Measurements from ENCODE around the gene TOR2A.
A peak's percentile ranks its signal among the peaks of the same experiment; 100 is the strongest.
"Not testable (repeated sequence)": the region's sequence is repeated elsewhere in the genome, so short reads cannot be mapped to it uniquely, and the experiment has no call there.

TOR2A gene

DNA sequence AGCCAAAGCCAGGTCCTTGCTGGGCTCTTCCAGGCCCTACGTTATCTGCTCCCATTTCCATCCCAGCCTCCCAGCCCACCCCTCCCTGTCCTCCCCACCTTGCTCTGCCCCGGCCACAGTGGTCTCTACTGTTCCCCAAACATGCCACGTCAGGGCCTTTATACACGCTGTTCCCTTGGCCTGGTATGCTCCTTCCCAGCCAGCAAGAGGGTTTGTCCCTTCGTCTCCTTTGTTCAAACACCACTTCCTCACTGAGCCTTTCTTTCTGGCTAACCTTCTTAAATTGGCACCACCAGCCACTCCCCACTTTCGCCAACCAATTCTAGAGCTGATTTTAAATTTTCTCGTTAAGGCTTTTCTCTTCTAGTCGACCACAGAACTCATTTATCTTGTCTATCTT is 33.6 kb upstream of the TOR2A start:
- no peak for DNase-seq (ENCODE audit: low spot score)

DNA sequence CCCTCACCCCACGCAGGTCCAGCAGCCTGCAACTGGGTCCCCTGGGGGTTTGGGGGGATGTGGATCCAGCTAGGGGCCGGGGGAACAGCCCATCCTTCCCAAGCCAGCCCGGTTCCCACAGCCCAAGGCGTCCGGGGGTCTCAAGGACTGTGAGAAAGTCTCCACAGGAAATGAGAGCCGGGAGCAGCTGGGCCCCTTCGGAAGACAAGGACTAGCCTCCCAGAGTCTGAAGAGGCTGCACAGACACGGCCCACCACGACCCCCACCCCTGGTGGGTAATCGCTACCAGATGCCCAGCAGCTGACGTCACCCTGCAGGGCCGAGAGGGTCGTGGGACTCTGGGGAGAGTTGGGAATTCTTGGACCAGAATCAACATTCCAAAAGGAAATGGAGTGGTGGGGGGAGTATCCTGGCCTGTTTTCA is 32.8 kb upstream of the TOR2A start:
- DNase-seq (ENCODE audit: low spot score) = no peak

DNA sequence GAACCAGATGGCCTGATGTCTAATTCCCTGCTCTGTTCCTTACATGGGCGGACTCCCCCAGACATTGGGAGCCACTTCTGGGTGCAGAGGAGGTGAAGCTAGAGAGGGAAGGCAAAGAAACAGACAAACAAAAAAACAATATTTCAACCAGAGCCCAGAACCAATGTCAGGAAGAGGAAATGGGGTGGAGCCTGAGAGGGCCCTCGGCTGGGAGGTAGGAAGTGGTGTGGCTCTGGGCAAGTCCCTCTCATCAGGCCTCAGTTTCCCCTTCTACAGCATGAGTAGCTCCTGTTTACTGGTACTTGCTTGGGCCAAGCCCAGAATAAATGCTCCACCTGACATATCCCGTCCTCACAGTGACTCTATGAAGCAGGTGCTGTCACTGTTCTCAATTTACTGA is 32.3 kb upstream of the TOR2A start:
- no peak for DNase-seq (ENCODE audit: low spot score)

- DNase-seq (ENCODE audit: low spot score) = no peak
Observed at GRCh38 chr9:127765418-127765817, 30.3 kb upstream of the TOR2A start.

GRCh38 chr9:127763918-127764384 is 28.9 kb upstream of the TOR2A start:
- no peak for DNase-seq (ENCODE audit: low spot score)

GRCh38 chr9:127762111-127762676 is 27.1 kb upstream of the TOR2A start:
- no peak for DNase-seq (ENCODE audit: low spot score)

GRCh38 chr9:127761491-127761956 is 26.4 kb upstream of the TOR2A start:
- DNase-seq (ENCODE audit: low spot score) = no peak

DNA sequence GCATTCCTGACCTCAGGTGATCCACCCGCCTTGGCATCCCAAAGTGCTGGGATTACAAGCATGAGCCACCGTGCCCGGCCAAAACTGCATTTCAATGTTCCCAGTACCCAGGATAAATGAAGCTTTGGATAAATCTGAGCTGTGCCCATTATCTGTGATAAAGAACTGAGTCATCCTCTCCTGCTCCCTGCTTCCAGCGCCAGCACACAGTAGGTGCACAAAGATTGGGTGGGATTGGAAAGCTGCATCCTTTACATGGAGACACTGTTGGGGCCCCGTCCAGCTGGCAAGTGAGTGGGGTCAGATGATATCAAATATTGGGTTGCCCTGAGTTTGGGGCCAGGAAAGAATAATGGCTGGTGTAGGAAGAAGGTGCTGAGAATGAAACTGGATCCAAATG is 26.0 kb upstream of the TOR2A start:
- DNase-seq (ENCODE audit: low spot score) = no peak

DNA sequence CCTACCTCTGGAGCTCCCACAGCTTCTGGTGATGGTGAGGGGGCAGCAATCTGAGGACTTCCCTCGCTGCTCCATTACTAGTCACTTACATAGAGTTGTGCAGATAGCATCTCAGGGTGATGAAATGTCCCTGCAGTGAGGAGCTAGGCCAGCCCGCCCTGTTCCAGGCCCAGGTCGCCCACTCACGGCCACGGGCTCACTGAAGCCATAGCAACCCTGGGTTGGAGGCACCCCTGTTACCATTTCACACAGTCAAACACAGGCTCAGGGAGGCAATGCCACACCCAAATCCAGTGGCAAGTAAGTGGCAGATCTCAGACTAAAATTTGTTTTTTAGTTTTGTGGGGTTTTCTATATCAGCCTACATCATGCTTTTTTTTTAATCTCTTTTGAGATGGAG is 23.7 kb upstream of the TOR2A start:
- DNase-seq (ENCODE audit: low spot score) = no peak

- not testable (repeated sequence) for DNase-seq (ENCODE audit: low spot score)
Observed at GRCh38 chr9:127756776-127757175, 21.7 kb upstream of the TOR2A start.

DNA sequence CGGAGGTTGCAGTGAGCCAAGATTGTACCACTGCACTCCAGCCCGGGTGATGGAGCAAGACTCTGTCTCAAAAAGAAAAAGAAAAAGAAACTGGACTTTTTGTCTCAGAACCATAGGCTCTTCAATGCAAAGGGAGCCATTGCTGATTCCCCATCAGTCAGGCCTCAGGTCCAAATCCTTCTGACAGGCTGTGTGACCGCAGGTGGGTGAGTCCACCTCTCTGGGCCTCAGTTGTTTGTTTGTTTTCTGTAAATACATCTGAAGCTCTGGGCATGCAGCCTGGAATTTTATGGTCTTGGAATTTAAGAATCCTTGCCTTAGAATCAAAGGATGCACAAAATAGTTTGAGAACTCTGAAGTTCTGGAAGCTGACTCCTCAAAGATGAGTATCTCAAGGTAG is 21.1 kb upstream of the TOR2A start:
- DNase-seq (ENCODE audit: low spot score) = no peak

- no peak for DNase-seq (ENCODE audit: low spot score)
Observed at GRCh38 chr9:127755061-127756060, 20.3 kb upstream of the TOR2A start.

GRCh38 chr9:127754099-127755060 is 19.3 kb upstream of the TOR2A start:
- DNase-seq (ENCODE audit: low spot score) = no peak

DNA sequence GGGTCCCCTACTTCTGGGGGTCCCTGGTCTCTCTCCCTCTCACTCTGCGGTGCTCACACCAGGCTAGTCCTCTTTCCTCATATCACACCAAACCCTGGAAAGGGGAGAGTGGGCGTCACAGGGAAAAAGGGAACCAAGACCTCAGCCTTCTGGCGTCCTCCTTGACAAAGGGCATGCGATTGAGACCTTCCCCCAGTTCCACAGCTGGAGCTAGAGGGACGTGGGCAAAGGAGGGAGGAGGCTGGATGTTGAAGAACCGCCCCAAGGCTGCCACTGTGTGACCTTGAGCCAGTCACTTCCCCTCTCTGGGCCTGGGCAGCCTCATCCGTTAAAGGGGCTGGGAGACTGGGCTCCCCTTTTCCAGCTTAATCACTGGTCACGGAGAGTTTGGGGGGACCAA is 18.5 kb upstream of the TOR2A start:
- no peak for DNase-seq (ENCODE audit: low spot score)

DNA sequence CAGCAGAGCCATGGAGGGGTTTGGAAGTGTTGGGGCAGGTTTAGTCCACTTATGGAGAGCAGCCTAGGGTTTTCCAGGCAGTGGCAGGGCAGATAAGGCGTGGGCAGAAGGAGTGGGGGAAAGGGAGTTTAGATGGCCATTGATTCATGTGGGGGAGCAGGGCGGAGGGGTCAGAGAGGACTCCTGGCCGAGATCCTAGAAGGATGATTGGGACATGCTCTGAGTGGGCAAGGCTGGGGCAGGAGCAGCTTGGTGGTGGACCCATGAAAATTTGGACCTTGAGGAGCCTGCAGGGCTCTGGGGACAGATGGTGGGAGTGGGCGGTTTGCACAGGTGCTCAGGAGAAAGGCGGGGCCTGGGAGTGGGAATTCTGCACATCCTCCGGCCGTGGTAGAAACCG is 18.1 kb upstream of the TOR2A start:
- DNase-seq (ENCODE audit: low spot score) = no peak

DNA sequence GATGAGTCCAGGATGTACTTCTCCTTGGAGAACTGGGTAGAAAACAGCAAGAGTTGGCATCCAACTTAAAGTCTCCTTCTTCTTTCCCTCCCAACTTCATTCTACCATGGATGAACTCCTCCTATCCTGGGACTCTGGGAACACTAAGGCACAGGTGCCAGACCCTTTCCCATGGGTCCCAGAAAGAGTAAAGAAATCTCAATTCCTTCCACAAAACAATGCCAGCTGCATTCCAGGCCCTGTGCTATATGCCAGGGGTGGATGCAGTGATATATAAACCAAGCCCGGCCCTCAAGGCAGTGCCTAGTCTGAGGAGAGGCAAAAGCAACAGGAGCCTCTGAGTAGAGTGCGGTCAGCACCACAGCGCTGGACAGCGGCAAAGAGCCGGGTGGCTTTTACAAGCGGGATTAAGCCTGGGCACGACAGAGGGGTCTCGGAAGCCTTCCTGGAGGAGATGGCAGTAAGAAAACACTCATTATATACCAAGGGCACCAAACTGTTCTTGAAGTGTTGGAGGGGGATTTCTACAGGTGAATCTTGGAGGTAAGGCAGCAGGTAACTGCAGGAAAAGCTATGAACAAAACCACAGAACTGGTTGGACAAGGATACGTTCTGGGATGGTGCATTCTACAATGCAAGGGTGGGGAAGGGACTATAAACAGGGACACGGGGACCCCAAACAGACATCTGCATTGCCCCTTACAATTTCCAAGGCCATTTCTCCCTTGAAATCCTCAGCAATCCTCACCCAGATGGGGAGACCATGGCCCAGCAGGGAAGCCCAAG is 16.4 kb upstream of the TOR2A start:
- peak; percentile 21 for DNase-seq (ENCODE audit: low spot score)

DNA sequence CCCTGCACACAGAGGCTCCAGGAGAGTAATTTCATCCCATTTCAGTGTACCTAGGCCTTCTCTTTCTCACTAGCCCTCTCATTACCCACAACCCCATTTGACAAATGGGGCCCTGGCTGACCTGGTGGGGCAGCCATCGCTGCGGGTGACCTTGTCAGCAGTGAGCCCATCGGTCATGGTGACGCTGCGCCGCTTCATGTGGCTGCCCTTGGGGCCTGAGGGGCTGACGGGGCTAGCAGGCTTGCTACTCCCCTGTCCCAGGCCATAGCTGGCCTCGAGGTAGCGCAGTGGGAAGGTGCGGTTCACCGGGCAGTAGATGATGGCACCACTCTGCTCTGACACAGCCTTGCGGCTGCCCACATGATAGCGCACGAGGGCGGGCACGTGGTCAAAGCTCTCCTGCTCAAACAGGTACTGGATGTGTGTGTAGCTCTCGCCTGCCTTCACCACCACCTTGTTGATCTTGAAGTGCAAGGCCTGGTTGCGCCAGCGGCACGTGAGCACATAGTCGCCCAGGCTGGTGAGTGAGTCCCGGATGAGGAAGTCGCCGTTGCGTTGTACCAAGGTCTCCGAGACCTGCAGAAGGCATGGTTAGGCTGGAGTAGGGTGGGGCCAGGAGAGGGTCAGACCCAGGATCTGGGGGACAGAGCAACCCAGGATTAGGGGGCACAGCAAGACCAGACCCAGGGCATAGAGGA is 14.1 kb upstream of the TOR2A start:
- no peak for DNase-seq (ENCODE audit: low spot score)

GRCh38 chr9:127746959-127747569 is 12.0 kb upstream of the TOR2A start:
- DNase-seq (ENCODE audit: low spot score) = no peak

DNA sequence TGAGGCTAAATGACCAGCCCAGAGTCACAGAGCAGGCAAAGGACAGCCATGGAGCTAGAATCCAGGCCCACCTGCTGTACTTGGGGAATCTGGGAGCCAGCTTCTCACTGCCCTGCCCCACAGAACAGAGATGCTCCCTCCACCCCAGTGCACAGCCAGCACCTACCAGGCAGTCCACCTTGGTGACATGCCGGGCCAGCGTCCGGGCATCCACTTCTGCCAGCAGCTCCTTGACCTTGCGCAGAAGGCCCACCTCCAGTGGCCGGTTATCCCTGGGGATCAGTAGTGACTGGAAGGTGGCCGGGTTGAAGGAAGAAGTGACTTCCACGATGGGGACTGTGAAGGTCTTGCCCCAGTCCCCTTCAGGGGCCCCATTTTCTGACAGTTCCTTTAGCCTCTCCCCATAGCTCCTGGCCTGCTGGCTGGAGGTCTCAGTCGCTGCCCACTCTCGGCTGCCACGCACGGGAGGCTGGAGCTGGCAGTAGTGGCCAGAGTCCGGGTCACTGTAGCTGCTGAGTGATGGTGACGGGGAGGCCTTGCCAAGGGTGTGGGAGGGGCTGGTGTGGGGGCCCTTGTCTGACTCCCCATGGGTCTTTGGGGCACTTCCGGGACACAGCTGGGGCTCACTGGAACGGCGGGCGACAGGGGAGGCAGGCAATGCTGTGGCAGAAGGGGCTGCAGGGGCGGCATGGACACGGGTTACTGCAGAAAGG is 9.5 kb upstream of the TOR2A start:
- DNase-seq (ENCODE audit: low spot score) = no peak

All from LoVo (cell line).